Osteocyte (in vitro differentiated cells): ENCODE data around the gene BSN. TPM values are rescaled to one million over a fixed set of nuclear protein-coding genes. Genes with fewer than 3 reads are reported as not detected.

ENCODE experiments used
- DNase-seq: peaks from one replicate; pipeline ENCODE4 v3.0.0; 2021; ENCODE audit warnings: mixed read lengths; ENCODE audit not compliant: unreplicated experiment; ENCODE audit errors: extremely low spot score
- H3K27ac Mint-ChIP-seq: one replicate; pipeline ENCODE4 v1.8.0; 2021; ENCODE audit warnings: mild to moderate bottlenecking, mixed read lengths; ENCODE audit not compliant: unreplicated experiment
- H3K27me3 Mint-ChIP-seq: one replicate; pipeline ENCODE4 v1.8.0; 2021; ENCODE audit warnings: mixed read lengths; ENCODE audit not compliant: unreplicated experiment
- H3K36me3 Mint-ChIP-seq: one replicate; pipeline ENCODE4 v1.8.0; 2021; ENCODE audit warnings: mixed read lengths; ENCODE audit not compliant: unreplicated experiment
- H3K4me1 Mint-ChIP-seq: one replicate; pipeline ENCODE4 v1.8.0; 2021; ENCODE audit warnings: mixed read lengths; ENCODE audit not compliant: unreplicated experiment
- H3K4me3 Mint-ChIP-seq: one replicate; pipeline ENCODE4 v1.8.0; 2021; ENCODE audit warnings: mild to moderate bottlenecking, moderate library complexity, mixed read lengths; ENCODE audit not compliant: unreplicated experiment
- H3K9me3 Mint-ChIP-seq: one replicate; pipeline ENCODE4 v1.8.0; 2021; ENCODE audit warnings: mixed read lengths; ENCODE audit not compliant: unreplicated experiment
- CTCF ChIP-seq: fragments of 200-600 bp; sonication (generic); IDR thresholded peaks from 2 replicates; pipeline ENCODE4 v1.5.0; 2021; ENCODE audit warnings: antibody characterized with exemption, mild to moderate bottlenecking, moderate library complexity
- total RNA-seq: library from RNA; stranded (reverse); gene quantifications from 2 replicates; pipeline ENCODE4 v1.2.1, GENCODE V29; 2021

Gene BSN
- total RNA-seq, 1 donor from 2014 or later = 0.64 TPM

- H3K4me3 Mint-ChIP-seq = no peak overlapping the region
Observed at GRCh38 chr3:49519916-49520385, 34.3 kb upstream of the BSN start.

GRCh38 chr3:49523756-49524747 is 30.2 kb upstream of the BSN start:
- H3K27me3 Mint-ChIP-seq = no peaks in the 10 kb centered on the region
- H3K36me3 Mint-ChIP-seq = no peaks in the 10 kb centered on the region
- H3K4me3 Mint-ChIP-seq = no peak overlapping the region
- H3K4me1 Mint-ChIP-seq = peaks cover 5% of the 10 kb centered on the region
- H3K27ac Mint-ChIP-seq = no peak overlapping the region
- no peaks in the 10 kb centered on the region for H3K9me3 Mint-ChIP-seq
- DNase-seq = no peak
- TF ChIP-seq CTCF = no peak

More at GRCh38 chr3:49519916-49520385, 34.3 kb upstream of the BSN start:
- no peak overlapping the region for H3K27ac Mint-ChIP-seq
- H3K36me3 Mint-ChIP-seq = peaks cover 11% of the 10 kb centered on the region
- no peaks in the 10 kb centered on the region for H3K27me3 Mint-ChIP-seq
- H3K9me3 Mint-ChIP-seq = no peaks in the 10 kb centered on the region
- no peak for TF ChIP-seq CTCF
- H3K4me1 Mint-ChIP-seq = peaks cover 9% of the 10 kb centered on the region
- DNase-seq = no peak

GRCh38 chr3:49529567-49529966 is 24.7 kb upstream of the BSN start:
- H3K27me3 Mint-ChIP-seq = no peaks in the 10 kb centered on the region
- H3K36me3 Mint-ChIP-seq = peaks cover 23% of the 10 kb centered on the region
- H3K27ac Mint-ChIP-seq = no peak overlapping the region
- no peak overlapping the region for H3K4me3 Mint-ChIP-seq
- TF ChIP-seq CTCF = no peak
- DNase-seq = no peak
- no peaks in the 10 kb centered on the region for H3K9me3 Mint-ChIP-seq
- no peaks in the 10 kb centered on the region for H3K4me1 Mint-ChIP-seq

GRCh38 chr3:49530231-49530630 is 24.0 kb upstream of the BSN start:
- DNase-seq = no peak
- H3K4me1 Mint-ChIP-seq = no peaks in the 10 kb centered on the region
- no peak overlapping the region for H3K4me3 Mint-ChIP-seq
- peaks cover 25% of the 10 kb centered on the region for H3K36me3 Mint-ChIP-seq
- no peak overlapping the region for H3K27ac Mint-ChIP-seq
- no peak for TF ChIP-seq CTCF
- no peaks in the 10 kb centered on the region for H3K27me3 Mint-ChIP-seq
- H3K9me3 Mint-ChIP-seq = no peaks in the 10 kb centered on the region

- DNase-seq = no peak
- TF ChIP-seq CTCF = no peak
- Mint-ChIP-seq H3K4me1 (no peaks in the 10 kb centered on the region), H3K4me3 (no peak overlapping the region), H3K27ac (no peak overlapping the region), H3K27me3 (no peaks in the 10 kb centered on the region), H3K36me3 (peaks cover 25% of the 10 kb centered on the region), H3K9me3 (no peaks in the 10 kb centered on the region)
Observed at GRCh38 chr3:49530701-49531100, 23.6 kb upstream of the BSN start.
